ENCODE measurements around the gene LRRC46.

Gene LRRC46

DNA sequence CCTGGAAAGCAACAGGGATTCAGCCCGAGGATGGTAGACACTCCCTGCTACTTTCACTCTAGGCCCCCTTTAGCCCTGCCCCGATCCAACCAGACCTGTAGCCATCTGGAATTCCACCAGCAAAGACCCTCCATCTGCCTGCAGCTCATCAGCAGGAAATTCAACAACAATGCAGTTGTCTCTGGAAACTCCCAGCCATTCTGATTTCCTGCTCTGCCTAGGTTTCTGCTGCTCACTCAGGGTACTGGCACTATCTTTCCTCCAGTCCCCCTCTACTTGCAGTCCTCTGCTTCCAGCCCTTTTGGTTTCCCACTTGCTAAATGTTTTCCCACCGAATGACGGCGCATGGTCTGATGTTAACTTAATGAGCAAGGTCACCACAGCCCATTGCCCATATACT, 22.1 kb downstream of the LRRC46 start:
- no peak for DNase-seq

GRCh38 chr17:47855737-47856136, 24.3 kb downstream of the LRRC46 start:
- DNase-seq, result no peak

- no peak for DNase-seq
Measured at GRCh38 chr17:47856830-47857229, 25.4 kb downstream of the LRRC46 start.

DNA sequence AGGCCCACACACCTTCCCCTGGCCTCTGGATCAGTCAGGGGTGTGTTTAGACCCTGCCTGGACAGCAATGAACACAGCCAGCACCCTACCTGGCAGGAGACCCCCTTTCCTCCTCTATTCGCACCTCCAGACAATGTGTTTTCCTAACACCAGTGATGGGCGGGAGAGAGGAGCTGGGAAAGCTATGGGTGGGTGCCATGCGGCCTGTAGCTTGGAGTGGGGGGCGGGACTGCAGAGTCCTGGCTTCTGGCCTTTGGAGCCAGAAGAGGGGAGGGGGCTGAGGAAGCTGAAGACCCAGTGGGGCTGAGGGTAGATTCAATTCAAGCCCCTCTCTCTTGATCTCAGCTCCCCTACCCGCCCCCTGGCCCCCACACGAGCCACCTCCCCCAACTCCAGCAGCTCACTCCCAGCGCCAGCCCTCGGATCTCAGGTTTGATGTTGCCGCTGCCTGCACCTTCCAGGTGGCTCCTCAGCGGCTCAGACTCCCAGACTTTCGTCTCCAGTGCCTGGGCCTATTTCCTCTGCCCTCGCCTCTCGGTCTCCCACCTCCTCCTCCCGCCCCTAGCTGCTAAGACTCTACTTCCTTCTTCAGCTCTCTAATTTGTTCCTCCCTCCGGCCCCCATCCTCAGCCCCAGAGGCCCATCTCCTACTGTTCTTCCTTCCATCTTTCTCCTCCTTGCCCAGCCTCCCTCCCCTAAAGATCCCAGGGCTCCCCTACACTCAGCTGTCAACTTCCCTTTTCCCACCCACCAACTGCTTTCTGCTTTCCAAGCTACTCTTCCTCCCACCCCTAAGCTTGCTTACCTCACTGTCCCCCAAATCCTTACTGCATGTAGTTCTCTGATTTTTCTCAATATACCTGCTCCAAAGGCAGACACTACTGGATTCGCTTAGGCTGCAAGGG, 26.3 kb downstream of the LRRC46 start:
- no peak for DNase-seq

- DNase-seq, result no peak
Measured at GRCh38 chr17:47860386-47860785, 28.9 kb downstream of the LRRC46 start.

GRCh38 chr17:47862621-47863440, 31.4 kb downstream of the LRRC46 start:
- DNase-seq, result no peak

GRCh38 chr17:47864791-47865216, 33.3 kb downstream of the LRRC46 start:
- no peak for DNase-seq

- no peak for DNase-seq
Measured at GRCh38 chr17:47866941-47867340, 35.5 kb downstream of the LRRC46 start.

GRCh38 chr17:47867813-47868533, 36.5 kb downstream of the LRRC46 start:
- DNase-seq, result no peak

DNA sequence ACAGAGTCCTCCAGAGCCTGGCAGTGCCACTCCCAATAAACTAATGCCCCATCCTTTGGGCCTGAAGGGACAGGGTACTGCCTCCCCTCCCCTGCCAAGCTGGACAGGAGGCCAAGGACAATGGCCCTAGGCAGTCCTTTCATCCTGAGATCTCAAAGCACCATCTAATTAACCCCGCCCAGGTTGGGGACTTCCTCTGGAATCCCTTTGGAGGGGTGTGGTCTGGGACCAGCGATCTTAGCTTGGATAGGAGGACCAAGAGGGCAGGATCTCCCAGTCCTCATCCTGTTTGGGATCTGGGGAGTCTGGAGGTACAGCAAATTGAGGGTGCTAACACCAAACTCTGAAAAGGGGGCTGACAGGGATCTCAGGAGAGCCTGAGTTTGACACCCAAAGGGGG, 37.6 kb downstream of the LRRC46 start:
- no peak for DNase-seq

- DNase-seq, result no peak
Measured at GRCh38 chr17:47870056-47870455, 38.6 kb downstream of the LRRC46 start.

- no peak for DNase-seq
Measured at GRCh38 chr17:47871048-47871447, 39.6 kb downstream of the LRRC46 start.

DNA sequence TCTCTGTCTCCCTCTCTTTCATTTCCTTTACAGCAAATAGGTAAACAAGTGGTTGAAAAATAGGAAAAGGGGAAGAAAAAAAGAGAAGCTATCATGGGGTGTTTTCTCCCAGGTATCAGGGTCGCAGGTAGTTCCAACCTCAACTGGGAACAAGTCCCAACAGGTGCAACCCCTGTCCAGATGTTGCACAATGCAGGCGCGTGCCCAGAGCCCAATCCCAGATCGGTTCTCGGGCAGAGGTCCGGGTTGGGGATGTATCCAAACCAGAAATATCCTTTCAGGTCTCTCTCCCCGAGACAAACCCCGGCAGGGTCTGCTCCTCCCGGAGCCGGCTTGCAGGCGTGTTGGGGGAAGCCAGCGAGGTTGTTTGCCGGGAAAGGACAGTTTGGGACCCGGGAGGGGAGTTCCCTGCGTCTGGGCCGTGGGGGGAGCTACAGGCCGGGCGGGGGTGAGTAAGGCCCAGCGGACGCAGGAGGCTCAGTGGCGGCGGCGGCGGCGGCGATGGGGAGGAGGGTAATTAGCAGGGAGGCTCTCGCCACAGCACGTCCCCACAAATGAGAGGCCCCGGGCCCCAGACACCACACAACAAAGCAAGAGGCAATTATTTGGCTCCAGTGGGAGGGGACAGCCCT, 40.7 kb downstream of the LRRC46 start:
- no peak for DNase-seq

- DNase-seq, result no peak
Measured at GRCh38 chr17:47872651-47873161, 41.2 kb downstream of the LRRC46 start.

- DNase-seq, result no peak
Measured at GRCh38 chr17:47873200-47874090, 42.0 kb downstream of the LRRC46 start.

DNA sequence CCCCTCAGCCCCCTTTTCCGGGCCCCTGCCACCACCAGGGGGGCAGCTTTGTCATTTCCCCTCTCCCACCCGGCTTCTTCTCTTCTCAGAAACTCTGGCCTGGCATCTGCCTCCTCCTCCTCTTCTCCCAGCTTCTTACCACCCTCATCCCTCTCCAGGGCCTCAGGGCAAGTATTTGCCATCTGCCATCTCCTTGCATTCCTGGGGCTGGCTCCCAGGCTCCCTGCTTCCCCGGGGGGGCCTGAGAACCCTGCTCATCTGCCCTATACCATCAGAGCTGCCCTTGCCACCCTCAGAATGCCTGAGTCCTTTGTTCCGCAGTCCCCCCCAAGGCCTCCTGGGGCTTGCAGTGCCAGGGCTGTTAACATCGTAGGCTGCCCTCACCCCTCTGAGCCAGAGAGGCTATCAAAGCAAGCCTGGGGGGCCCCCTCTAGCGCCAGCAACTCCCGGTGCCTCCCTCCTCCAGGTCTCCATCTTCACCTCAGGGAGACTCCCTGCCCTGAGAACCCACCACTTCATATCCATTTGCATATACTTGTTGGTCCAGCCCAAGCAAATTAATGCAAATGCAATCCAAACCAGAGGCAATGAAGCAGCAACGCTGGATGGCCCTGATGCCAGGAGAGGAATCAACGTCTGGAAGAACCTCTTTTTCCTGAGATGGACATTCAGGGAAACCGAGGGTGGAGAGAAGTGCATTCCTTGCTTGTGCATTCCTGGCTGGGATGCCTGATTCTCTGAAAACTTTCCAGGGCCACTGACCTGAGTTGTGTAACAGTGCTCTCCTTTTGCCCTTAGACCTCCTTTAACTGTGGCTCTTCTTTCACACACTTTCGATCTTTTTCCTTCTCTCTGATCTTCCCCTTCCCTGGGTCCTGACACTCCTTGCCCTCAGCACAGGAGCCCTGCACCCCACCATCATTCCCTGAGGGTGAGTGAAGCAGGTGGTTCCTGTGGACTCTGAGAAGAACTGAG, 43.8 kb downstream of the LRRC46 start:
- no peak for DNase-seq

GRCh38 chr17:47877368-47878034, 46.0 kb downstream of the LRRC46 start:
- DNase-seq, result no peak

DNA sequence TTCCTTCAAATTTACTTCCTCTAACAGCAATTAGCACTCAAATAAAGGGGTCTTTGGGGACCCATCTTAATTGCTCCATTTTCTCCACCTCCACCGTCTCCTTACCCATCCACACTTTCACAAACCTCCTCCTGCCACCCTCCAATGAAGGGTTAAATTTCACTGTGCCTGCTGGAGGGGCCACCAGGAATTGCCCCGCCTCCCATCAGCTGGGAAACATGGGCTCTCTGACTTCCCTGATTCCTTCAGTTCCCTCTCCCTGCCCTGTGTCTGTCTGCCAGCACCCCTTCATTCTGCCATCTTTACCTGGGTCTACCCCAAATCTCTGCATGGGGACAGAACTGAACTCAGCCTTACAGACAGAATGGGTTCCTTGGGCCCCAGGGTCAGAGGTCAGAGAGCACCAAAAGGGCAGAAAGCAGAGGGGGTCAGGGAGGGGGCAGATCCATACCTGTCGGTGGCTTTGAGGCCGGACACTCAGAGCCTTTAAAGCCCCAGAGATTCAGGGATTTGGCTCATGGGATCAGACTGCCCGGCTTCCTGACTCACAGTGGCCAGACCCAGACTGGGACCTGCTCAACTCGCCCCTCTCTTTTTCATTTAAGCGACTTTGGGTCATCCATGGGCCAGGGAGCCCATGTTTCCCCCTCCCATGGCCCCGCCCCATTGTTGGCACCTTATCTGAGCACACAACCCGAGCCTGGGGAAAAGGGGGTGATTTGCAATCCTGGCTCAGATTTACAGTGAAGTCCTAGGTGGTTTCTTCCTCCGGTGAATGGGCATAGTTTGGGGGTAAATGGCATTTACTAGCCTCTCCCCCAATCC, 46.9 kb downstream of the LRRC46 start:
- no peak for DNase-seq

Measured in right forelimb (tissue), 1 donor.